Endothelial cell of umbilical vein (primary cell): ENCODE data around the gene AP1B1. TPM values are rescaled to one million over a fixed set of nuclear protein-coding genes. Genes with fewer than 3 reads are reported as not detected.

Experiments
- BruUV-seq: library from RNA; stranded (reverse); fragments of 400-500 nt; replicated peaks from 2 replicates; lab custom pipeline; 2021; lab: Mats Ljungman, UMichigan
- CTCF ChIA-PET: fragments of 300-600, 350-600 bp; sonication (Branson Sonifier 250); formaldehyde crosslinking; loops from one replicate; lab custom pipeline; 2021; ENCODE audit warnings: antibody characterized with exemption, inconsistent platforms; lab: Charles Lee
- POLR2A ChIA-PET: fragments of 300-600, 350-600 bp; sonication (Branson Sonifier 250); formaldehyde crosslinking; loops from one replicate; lab custom pipeline; 2021; ENCODE audit warnings: antibody characterized with exemption, inconsistent platforms; lab: Charles Lee
- DNase-seq: peaks from one replicate; pipeline ENCODE4 v3.0.0-alpha.2; 2011; ENCODE audit warnings: low read depth, low spot score
- FAIRE-seq: peaks from 2 replicates; lab custom pipeline; 2011; peaks lifted over from hg19 to GRCh38; lab: Jason Lieb, UNC
- H2AFZ ChIP-seq: 2 replicates; pipeline ENCODE4 v1.6.0; 2012; ENCODE audit warnings: low read depth, low read length, control low read depth, inconsistent platforms
- H3K27ac ChIP-seq: 2 replicates; pipeline ENCODE4 v1.5.1; 2011; ENCODE audit warnings: low read depth, mild to moderate bottlenecking, control low read depth, low read length, moderate library complexity; ENCODE audit not compliant: insufficient read depth
- H3K27me3 ChIP-seq, 2 experiments: 2 replicates each; pipeline versions ENCODE4 v1.6.0 to v1.6.1; 2011; ENCODE audit warnings: low read length in 2 of 2, mixed read lengths in 1 of 2; ENCODE audit not compliant: control insufficient read depth in 2 of 2, insufficient read depth in 2 of 2
- H3K36me3 ChIP-seq, 2 experiments: 2 replicates in 1 of 2; 3 replicates in 1 of 2; pipeline ENCODE4 v1.5.1; 2011; ENCODE audit warnings: low read length in 2 of 2, mild to moderate bottlenecking in 1 of 2, moderate library complexity in 1 of 2; ENCODE audit not compliant: control insufficient read depth in 2 of 2, insufficient read depth in 2 of 2; ENCODE audit errors: extremely low read depth in 1 of 2
- H3K4me1 ChIP-seq: 3 replicates; pipeline ENCODE4 v1.5.1; 2011; ENCODE audit warnings: mild to moderate bottlenecking, low read length; ENCODE audit not compliant: control insufficient read depth, insufficient read depth; ENCODE audit errors: extremely low read depth
- H3K4me2 ChIP-seq: 2 replicates; pipeline ENCODE4 v1.6.1; 2011; ENCODE audit warnings: low read length, control low read depth, mixed read lengths; ENCODE audit not compliant: insufficient read depth
- H3K4me3 ChIP-seq, 3 experiments: fragments of 200-600 bp in 1 of 3; sonication (generic), shearing (Covaris generic) in 1 of 3; replicated peaks in 1 of 3; 2 replicates each; pipeline ENCODE4 v1.5.1; 2011 to 2016; ENCODE audit warnings: control low read depth in 3 of 3, low read length in 3 of 3, mild to moderate bottlenecking in 2 of 3, inconsistent platforms in 1 of 3, low read depth in 1 of 3, moderate library complexity in 1 of 3; ENCODE audit not compliant: insufficient read depth in 1 of 3
- H3K79me2 ChIP-seq: 2 replicates; pipeline ENCODE4 v1.6.0; 2012; ENCODE audit warnings: low read length, inconsistent platforms; ENCODE audit not compliant: control insufficient read depth, insufficient read depth
- H3K9ac ChIP-seq: replicated peaks from 2 replicates; pipeline ENCODE3; 2011; ENCODE audit warnings: low read length, control low read depth; ENCODE audit not compliant: insufficient read depth; ENCODE audit errors: extremely low read depth
- H3K9me1 ChIP-seq: replicated peaks from 3 replicates; pipeline ENCODE4 v1.6.0; 2011; ENCODE audit warnings: mild to moderate bottlenecking, low read length; ENCODE audit not compliant: control insufficient read depth, insufficient read depth; ENCODE audit errors: extremely low read depth
- H3K9me3 ChIP-seq: replicated peaks from 2 replicates; pipeline ENCODE4 v1.5.1; 2012; ENCODE audit warnings: low read length, inconsistent platforms; ENCODE audit not compliant: control insufficient read depth, insufficient read depth
- H4K20me1 ChIP-seq: replicated peaks from 2 replicates; pipeline ENCODE3; 2011; ENCODE audit warnings: mild to moderate bottlenecking, low read length; ENCODE audit not compliant: control insufficient read depth, insufficient read depth; ENCODE audit errors: extremely low read depth
- EZH2 ChIP-seq: IDR thresholded peaks from 2 replicates; pipeline ENCODE4 v1.6.1; 2012; ENCODE audit warnings: borderline replicate concordance, low read depth, mild to moderate bottlenecking, moderate library complexity, low read length, inconsistent platforms; ENCODE audit not compliant: severe bottlenecking
- FOS ChIP-seq: IDR thresholded peaks from 2 replicates; pipeline ENCODE4 v1.6.1; 2011; ENCODE audit warnings: mild to moderate bottlenecking, low read length, moderate library complexity, borderline replicate concordance; ENCODE audit not compliant: insufficient read depth
- GATA2 ChIP-seq: IDR thresholded peaks from 2 replicates; pipeline ENCODE4 v1.7.0; 2011; ENCODE audit warnings: low read depth, mild to moderate bottlenecking, moderate library complexity, mixed read lengths, low read length; ENCODE audit not compliant: insufficient read length, insufficient read depth
- JUN ChIP-seq: IDR thresholded peaks from 2 replicates; pipeline ENCODE4 v1.6.1; 2011; ENCODE audit warnings: borderline replicate concordance, low read depth; ENCODE audit not compliant: insufficient read length, insufficient read depth
- MYC ChIP-seq: IDR thresholded peaks from one replicate; pipeline ENCODE4 v1.6.1; 2011; ENCODE audit warnings: mild to moderate bottlenecking, low read depth, low read length
- POLR2A ChIP-seq: IDR thresholded peaks from 2 replicates; pipeline ENCODE4 v1.6.1; 2012; ENCODE audit warnings: low read depth, mild to moderate bottlenecking, control low read depth, low read length
- POLR2AphosphoS5 ChIP-seq: IDR thresholded peaks from 2 replicates; pipeline ENCODE4 v1.6.1; 2012; ENCODE audit warnings: low read depth, mild to moderate bottlenecking, control low read depth, low read length, moderate library complexity; ENCODE audit not compliant: insufficient read depth
- dilution Hi-C: fragments of 300-500 bp; cut with MboI; formaldehyde crosslinking; loops from one replicate; pipeline ENCODE4 v1.15.0; 2019; ENCODE audit warnings: low sequenced_read_pairs; ENCODE audit not compliant: extremely low pct_ligation_motif_present
- intact Hi-C: fragments of 100-400 bp; cut with micrococcal nuclease; formaldehyde crosslinking; loops from one replicate; pipeline ENCODE4 v1.10.0; 2022
- polyA plus RNA-seq, 4 experiments: library from polyadenylated mRNA; depleted of rRNA in 3 of 4; stranded (reverse) in 3 of 4; unstranded in 1 of 4; fragments of >200 nt; gene quantifications; 2 replicates each; pipeline versions ENCODE4 v1.2.1 to v1.2.3, GENCODE V29; 2011 to 2012; ENCODE audit warnings: missing spikeins in 1 of 4
- total RNA-seq: library from RNA; stranded (reverse); gene quantifications from 2 replicates; pipeline ENCODE4 v1.2.3, GENCODE V29; 2021
- TF ChIP-seq, protein P1 (sequence below), 2 donors: IDR thresholded peaks; 1 replicate in 1 of 2; 2 replicates in 1 of 2; pipeline ENCODE4 v1.5.1; 2011; ENCODE audit warnings: low read length in 2 of 2, mild to moderate bottlenecking in 2 of 2, moderate library complexity in 2 of 2, control low read depth in 1 of 2, inconsistent platforms in 1 of 2, low read depth in 1 of 2; ENCODE audit not compliant: insufficient read depth in 1 of 2; ENCODE audit errors: extremely low read depth in 1 of 2
- TF ChIP-seq, protein P2 (sequence below): IDR thresholded peaks from 2 replicates; pipeline ENCODE4 v1.6.1; 2011; ENCODE audit not compliant: insufficient read depth, insufficient read length

AP1B1 gene
- total and polyA plus RNA-seq, 2 donors (not counting 3 experiments of a cell fraction or from before 2014, with no cell fraction given), result 107 to 131 TPM

DNA sequence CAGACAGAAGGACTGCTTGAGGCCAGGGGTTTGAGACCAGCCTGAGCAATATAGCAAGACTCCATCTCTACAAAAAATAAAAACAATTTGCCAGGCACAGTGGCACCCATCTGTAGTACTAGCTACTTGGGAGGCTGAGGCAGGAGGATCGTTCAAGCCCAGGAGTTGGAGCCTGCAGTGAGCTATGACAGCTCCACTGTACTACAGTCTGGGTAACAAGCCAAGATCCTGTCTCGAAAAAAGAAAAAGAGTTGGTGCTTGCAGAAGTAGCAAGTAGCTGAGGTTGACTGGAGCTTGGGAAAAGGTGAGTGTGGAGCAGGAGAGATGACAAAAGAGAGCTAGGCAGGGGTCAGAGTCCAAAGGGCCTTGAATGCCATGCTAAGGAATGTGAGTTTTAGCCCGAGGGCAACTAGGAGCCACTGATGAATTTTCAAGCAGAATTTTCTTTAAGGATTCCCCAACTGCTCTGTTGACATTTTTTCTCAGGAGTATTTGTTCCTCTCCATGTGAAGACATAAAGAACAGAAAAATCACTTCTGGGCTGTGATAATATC lies 3.1 kb downstream of the AP1B1 start:
- Histone ChIP-seq H3K27ac (no peak overlapping the region), H3K79me2 (peaks cover 48% of the 10 kb centered on the region), H3K4me3 (no peak overlapping the region), H2AFZ (no peak overlapping the region), H4K20me1 (no peaks in the 10 kb centered on the region), H3K9me1 (no peaks in the 10 kb centered on the region), H3K4me2 (no peak overlapping the region), H3K27me3 (no peaks in the 10 kb centered on the region), H3K9me3 (no peaks in the 10 kb centered on the region), H3K4me1 (peaks cover 39% of the 10 kb centered on the region), H3K9ac (no peak overlapping the region), H3K36me3 (peaks cover 0 to 3% of the 10 kb centered on the region in 2 experiments)
- TF ChIP-seq POLR2AphosphoS5, result no peak
- TF ChIP-seq MYC, result no peak
- TF ChIP-seq, protein P1, sequence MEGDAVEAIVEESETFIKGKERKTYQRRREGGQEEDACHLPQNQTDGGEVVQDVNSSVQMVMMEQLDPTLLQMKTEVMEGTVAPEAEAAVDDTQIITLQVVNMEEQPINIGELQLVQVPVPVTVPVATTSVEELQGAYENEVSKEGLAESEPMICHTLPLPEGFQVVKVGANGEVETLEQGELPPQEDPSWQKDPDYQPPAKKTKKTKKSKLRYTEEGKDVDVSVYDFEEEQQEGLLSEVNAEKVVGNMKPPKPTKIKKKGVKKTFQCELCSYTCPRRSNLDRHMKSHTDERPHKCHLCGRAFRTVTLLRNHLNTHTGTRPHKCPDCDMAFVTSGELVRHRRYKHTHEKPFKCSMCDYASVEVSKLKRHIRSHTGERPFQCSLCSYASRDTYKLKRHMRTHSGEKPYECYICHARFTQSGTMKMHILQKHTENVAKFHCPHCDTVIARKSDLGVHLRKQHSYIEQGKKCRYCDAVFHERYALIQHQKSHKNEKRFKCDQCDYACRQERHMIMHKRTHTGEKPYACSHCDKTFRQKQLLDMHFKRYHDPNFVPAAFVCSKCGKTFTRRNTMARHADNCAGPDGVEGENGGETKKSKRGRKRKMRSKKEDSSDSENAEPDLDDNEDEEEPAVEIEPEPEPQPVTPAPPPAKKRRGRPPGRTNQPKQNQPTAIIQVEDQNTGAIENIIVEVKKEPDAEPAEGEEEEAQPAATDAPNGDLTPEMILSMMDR (IDR thresholded peaks at IDR 0.05; ENCODE audit: extremely low read depth in 1 of 2, insufficient read depth in 1 of 2, low read depth in 1 of 2, low read length in 2 of 2), result no peak
- TF ChIP-seq GATA2, result no peak
- TF ChIP-seq, protein P2, sequence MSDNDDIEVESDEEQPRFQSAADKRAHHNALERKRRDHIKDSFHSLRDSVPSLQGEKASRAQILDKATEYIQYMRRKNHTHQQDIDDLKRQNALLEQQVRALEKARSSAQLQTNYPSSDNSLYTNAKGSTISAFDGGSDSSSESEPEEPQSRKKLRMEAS, result no peak
- no peak for TF ChIP-seq FOS
- no peak for TF ChIP-seq POLR2A
- no peak for TF ChIP-seq EZH2
- TF ChIP-seq JUN, result no peak
- FAIRE-seq, result no peak
- no TSS peak for BruUV-seq
- ChIA-PET POLR2A (no interaction called here), CTCF (interaction anchor here (1.5 kb wide), 1 partner anchor 11 kb away, joined by 3 read pairs; no protein-coding TSS in a partner anchor)
- intact Hi-C loops (loop anchor here (10.0 kb wide), 1 partner anchor 1040 kb away; the partner anchor contains the start of gene MTFP1), dilution Hi-C loops (no loop called here)
- DNase-seq, result no peak
